ENCODE results near the gene ETHE1.

DNA sequence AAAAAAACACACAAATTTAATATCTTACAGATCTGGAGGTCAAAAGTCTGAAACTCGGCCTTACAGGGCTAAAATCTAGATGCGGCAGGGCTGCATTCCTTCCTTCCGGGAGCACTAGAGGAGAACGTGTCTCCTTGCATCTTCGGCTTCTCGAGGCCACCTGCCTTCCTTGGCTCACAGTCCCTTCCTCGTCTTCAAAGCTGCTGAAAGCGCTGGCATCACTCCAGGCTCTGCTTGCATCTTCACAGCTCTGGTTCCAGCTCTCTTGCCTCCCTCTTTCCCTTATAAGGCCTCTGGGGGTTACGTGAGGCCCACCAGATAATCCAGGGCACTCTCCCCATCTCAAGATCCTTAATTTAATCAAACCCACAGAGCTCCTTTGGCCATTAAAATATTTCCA lies 37.8 kb upstream of the ETHE1 start:
- no peak for TF ChIP-seq POLR2AphosphoS5 (IDR thresholded peaks at IDR 0.05)
- TF ChIP-seq, protein P1, sequence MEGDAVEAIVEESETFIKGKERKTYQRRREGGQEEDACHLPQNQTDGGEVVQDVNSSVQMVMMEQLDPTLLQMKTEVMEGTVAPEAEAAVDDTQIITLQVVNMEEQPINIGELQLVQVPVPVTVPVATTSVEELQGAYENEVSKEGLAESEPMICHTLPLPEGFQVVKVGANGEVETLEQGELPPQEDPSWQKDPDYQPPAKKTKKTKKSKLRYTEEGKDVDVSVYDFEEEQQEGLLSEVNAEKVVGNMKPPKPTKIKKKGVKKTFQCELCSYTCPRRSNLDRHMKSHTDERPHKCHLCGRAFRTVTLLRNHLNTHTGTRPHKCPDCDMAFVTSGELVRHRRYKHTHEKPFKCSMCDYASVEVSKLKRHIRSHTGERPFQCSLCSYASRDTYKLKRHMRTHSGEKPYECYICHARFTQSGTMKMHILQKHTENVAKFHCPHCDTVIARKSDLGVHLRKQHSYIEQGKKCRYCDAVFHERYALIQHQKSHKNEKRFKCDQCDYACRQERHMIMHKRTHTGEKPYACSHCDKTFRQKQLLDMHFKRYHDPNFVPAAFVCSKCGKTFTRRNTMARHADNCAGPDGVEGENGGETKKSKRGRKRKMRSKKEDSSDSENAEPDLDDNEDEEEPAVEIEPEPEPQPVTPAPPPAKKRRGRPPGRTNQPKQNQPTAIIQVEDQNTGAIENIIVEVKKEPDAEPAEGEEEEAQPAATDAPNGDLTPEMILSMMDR (IDR thresholded peaks at IDR 0.05): no peak
- no peak for TF ChIP-seq POLR2A (IDR thresholded peaks at IDR 0.05)
